ENCODE data around the gene COX6A1. TPM values are rescaled to one million over a fixed set of nuclear protein-coding genes. Genes with fewer than 3 reads are reported as not detected.

Gene COX6A1
- total RNA-seq, 2 donors from 2014 or later, result 887 to 1,081 TPM

DNA sequence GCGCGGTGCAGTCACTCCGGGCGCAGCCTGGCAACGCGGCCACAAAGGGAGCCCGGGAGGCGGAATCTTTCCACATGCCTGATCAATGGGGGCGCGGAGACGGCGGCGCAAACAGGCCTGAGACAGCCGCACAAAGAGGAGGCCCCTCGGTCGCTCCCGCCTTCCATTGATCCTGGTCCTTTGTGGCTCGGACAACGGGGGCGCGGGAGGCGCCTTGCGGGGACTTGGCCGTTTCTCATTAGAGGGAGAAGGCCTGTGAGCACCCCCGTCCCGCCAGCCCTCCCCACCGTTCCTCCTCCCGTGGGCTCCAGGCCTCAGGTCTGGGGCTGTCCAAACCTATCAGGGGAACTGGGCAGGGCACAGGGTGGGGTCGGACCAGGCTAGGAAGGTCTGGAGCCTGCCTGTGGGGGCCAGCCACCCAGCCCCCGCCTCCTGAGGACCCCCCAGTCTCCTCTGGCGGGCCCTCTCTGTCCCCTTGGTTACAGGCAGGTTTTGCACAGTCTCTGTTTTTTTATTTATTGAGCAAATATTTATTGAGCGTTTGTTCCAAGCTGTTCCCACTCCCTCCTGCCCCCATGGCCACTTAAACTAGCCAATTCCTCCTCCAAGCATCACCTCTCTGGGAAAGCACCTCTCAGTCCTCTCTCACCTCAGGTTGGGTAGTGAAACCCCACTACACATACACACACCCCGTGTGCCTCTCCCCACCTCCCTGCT, 39.9 kb upstream of the COX6A1 start:
- Histone ChIP-seq H3K9me3 (no peaks in the 10 kb centered on the region), H3K9ac (ENCODE audit: low read depth in 2 of 2, low read length in 2 of 2) (no peak overlapping the region), H3K4me3 (no peak overlapping the region), H3K27ac (no peak overlapping the region), H3K27me3 (no peaks in the 10 kb centered on the region), H3K4me1 (no peaks in the 10 kb centered on the region), H3K36me3 (no peaks in the 10 kb centered on the region)
- TF ChIP-seq, protein P1, sequence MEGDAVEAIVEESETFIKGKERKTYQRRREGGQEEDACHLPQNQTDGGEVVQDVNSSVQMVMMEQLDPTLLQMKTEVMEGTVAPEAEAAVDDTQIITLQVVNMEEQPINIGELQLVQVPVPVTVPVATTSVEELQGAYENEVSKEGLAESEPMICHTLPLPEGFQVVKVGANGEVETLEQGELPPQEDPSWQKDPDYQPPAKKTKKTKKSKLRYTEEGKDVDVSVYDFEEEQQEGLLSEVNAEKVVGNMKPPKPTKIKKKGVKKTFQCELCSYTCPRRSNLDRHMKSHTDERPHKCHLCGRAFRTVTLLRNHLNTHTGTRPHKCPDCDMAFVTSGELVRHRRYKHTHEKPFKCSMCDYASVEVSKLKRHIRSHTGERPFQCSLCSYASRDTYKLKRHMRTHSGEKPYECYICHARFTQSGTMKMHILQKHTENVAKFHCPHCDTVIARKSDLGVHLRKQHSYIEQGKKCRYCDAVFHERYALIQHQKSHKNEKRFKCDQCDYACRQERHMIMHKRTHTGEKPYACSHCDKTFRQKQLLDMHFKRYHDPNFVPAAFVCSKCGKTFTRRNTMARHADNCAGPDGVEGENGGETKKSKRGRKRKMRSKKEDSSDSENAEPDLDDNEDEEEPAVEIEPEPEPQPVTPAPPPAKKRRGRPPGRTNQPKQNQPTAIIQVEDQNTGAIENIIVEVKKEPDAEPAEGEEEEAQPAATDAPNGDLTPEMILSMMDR (IDR thresholded peaks at IDR 0.05), result no peak
- no peak for DNase-seq
- intact Hi-C loops (cut with DNase I), result no loop called here

GRCh38 chr12:120399531-120399930, 38.4 kb upstream of the COX6A1 start:
- Histone ChIP-seq H3K4me3 (no peak overlapping the region), H3K36me3 (no peaks in the 10 kb centered on the region), H3K27ac (no peak overlapping the region), H3K9ac (ENCODE audit: low read depth in 2 of 2, low read length in 2 of 2) (no peak overlapping the region), H3K4me1 (no peaks in the 10 kb centered on the region), H3K27me3 (no peaks in the 10 kb centered on the region), H3K9me3 (no peaks in the 10 kb centered on the region)
- TF ChIP-seq, protein P1 (IDR thresholded peaks at IDR 0.05), result no peak
- DNase-seq, result no peak
- intact Hi-C loops (cut with DNase I), result no loop called here

DNA sequence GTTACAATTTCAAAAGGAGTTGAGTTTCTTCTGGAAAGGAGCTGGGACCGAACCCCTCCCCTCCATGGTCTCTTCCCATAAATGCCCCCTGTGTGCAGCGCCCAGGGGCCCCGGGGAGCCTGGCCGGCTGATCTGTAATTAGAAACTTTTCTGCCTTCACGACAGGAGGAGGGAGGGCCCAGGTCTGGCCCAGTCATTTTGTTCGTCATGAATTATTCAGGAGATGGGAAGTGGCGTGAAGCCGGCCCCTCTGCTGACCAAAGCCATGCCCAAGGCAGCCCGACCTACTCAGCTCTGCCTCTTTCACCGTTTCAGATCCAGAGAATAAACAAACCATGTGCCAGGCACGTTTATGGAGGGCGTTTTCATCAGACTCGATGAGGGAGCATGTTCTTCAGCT, 35.7 kb upstream of the COX6A1 start:
- no peak for DNase-seq
- intact Hi-C loops (cut with DNase I), result no loop called here
- Histone ChIP-seq H3K27me3 (no peaks in the 10 kb centered on the region), H3K9me3 (no peaks in the 10 kb centered on the region), H3K9ac (ENCODE audit: low read depth in 2 of 2, low read length in 2 of 2) (no peak overlapping the region), H3K4me1 (no peaks in the 10 kb centered on the region), H3K36me3 (no peaks in the 10 kb centered on the region), H3K27ac (no peak overlapping the region), H3K4me3 (no peak overlapping the region)
- TF ChIP-seq, protein P1 (IDR thresholded peaks at IDR 0.05), result no peak

- TF ChIP-seq, protein P1 (IDR thresholded peaks at IDR 0.05), result no peak
Observed at GRCh38 chr12:120403869-120404268, 34.0 kb upstream of the COX6A1 start.

DNA sequence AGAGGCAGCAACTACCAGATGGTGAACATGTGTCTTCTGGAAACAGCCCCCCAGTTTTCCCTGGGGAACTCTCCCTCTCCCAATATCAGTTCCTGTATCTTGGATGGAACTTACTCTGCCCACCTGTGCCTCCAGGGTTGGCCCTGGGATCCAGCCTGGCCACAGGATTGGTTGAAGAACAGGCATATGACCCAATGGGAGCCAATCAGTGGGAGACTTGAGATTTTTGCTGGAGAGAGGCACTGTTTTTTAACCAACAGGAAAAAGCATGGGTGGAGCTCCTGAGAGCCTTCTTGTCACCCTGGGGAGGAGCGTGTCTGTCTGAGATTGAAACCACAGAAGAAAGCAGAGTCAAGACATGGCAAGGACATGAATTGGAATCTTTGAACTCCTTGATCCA, 33.6 kb upstream of the COX6A1 start:
- Histone ChIP-seq H3K9ac (ENCODE audit: low read depth in 2 of 2, low read length in 2 of 2) (no peak overlapping the region), H3K4me1 (no peaks in the 10 kb centered on the region), H3K9me3 (no peaks in the 10 kb centered on the region), H3K36me3 (no peaks in the 10 kb centered on the region), H3K27ac (no peak overlapping the region), H3K27me3 (no peaks in the 10 kb centered on the region), H3K4me3 (no peak overlapping the region)
- intact Hi-C loops (cut with DNase I), result no loop called here
- DNase-seq, result no peak
- TF ChIP-seq, protein P1 (IDR thresholded peaks at IDR 0.05), result no peak

More at GRCh38 chr12:120403869-120404268, 34.0 kb upstream of the COX6A1 start:
- Histone ChIP-seq H3K9me3 (no peaks in the 10 kb centered on the region), H3K4me1 (no peaks in the 10 kb centered on the region), H3K27me3 (no peaks in the 10 kb centered on the region), H3K27ac (no peak overlapping the region), H3K4me3 (no peak overlapping the region), H3K36me3 (no peaks in the 10 kb centered on the region), H3K9ac (ENCODE audit: low read depth in 2 of 2, low read length in 2 of 2) (no peak overlapping the region)
- no peak for DNase-seq
- intact Hi-C loops (cut with DNase I), result no loop called here

All from colonic mucosa (tissue), 4 donors.